SK-N-SH (cell line): ENCODE measurements around the gene KLHL13.

Experiments used
- FOXM1 ChIP-seq: IDR thresholded peaks from 2 replicates; pipeline ENCODE4 v1.4.0; 2012; ENCODE audit warnings: low read depth, mild to moderate bottlenecking
- MAX ChIP-seq: IDR thresholded peaks from 2 replicates; pipeline ENCODE4 v1.4.0; 2012; ENCODE audit warnings: low read depth
- POLR2AphosphoS5 ChIP-seq: IDR thresholded peaks from 2 replicates; pipeline ENCODE4 v1.6.1; 2012; ENCODE audit warnings: low read depth, low read length
- REST ChIP-seq: IDR thresholded peaks from 2 replicates; pipeline ENCODE4 v1.6.1; 2012; ENCODE audit warnings: mild to moderate bottlenecking, low read depth, low read length, moderate library complexity
- SIN3A ChIP-seq: IDR thresholded peaks from 2 replicates; pipeline ENCODE4 v1.6.1; 2012; ENCODE audit warnings: low read depth, mild to moderate bottlenecking, low read length, moderate library complexity, borderline replicate concordance

GRCh38 chrX:117854806-117855205 lies 261.8 kb downstream of the KLHL13 start:
- no peak for TF ChIP-seq REST
- TF ChIP-seq POLR2AphosphoS5: no peak
- no peak for TF ChIP-seq MAX
- no peak for TF ChIP-seq SIN3A
- no peak for TF ChIP-seq FOXM1
